ENCODE data around the gene ZNF664. TPM values are rescaled to one million over a fixed set of nuclear protein-coding genes. Genes with fewer than 3 reads are reported as not detected.

Gene ZNF664
- total RNA-seq, 2 donors from 2014 or later, result 131 to 139 TPM

GRCh38 chr12:123961585-123962345 lies 11.2 kb upstream of the ZNF664 start:
- Mint-ChIP-seq H3K9me3 (no peaks in the 10 kb centered on the region), H3K27me3 (ENCODE audit: insufficient read depth) (peaks cover 68% of the 10 kb centered on the region), H3K4me1 (peaks cover 7% of the 10 kb centered on the region), H3K36me3 (ENCODE audit: low read depth) (peaks cover 19% of the 10 kb centered on the region), H3K4me3 (no peak overlapping the region), H3K27ac (no peak overlapping the region)
- H3K4me3 ChIP-seq (ENCODE audit: low read length), result no peak overlapping the region
- no peak overlapping the region for H3K27ac ChIP-seq (ENCODE audit: low read depth, low read length)
- no peak for TF ChIP-seq CTCF (conservative IDR thresholded peaks at IDR 0.05)
- H3K9me3 ChIP-seq (ENCODE audit: control insufficient read depth, low read length), result no peaks in the 10 kb centered on the region
- H3K9ac ChIP-seq (ENCODE audit: extremely low read depth, low read length, poor library complexity, severe bottlenecking), result no peak overlapping the region
- peaks cover 7% of the 10 kb centered on the region for H3K27me3 ChIP-seq (ENCODE audit: control insufficient read depth, insufficient read depth, low read length, poor library complexity, severe bottlenecking)
- H3K4me1 ChIP-seq (ENCODE audit: control insufficient read depth, insufficient read depth, low read length), result no peaks in the 10 kb centered on the region
- peaks cover 13% of the 10 kb centered on the region for H3K36me3 ChIP-seq (ENCODE audit: control insufficient read depth, insufficient read depth, low read length)
- WGBS, 2 experiments (ENCODE audit: insufficient coverage in 1 of 2, insufficient read length in 1 of 2), result 89 to 90% methylated on average over 11 to 12 of the region's 12 CpGs
- no peak for DNase-seq

DNA sequence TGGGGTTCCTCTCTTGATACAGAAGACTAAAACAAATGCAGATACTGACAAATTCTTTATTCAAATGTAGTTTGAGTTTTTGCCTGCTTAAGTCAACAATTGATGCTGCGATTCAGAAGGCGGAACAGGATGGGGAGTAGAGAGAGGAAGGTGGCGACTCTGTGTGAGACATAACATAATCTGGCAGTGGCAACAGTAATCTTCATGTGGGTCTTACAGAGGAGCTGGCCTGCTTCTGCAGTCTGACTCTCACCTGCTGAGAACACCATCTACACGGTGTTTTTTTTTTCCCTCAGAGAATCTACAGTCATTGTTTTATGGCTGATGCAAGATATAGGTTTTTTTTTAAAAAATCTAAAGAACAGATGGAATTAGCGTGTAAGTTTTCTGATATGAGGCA lies 10.5 kb upstream of the ZNF664 start:
- Histone ChIP-seq H3K27ac (ENCODE audit: low read depth, low read length) (no peak overlapping the region), H3K4me3 (ENCODE audit: low read length) (no peak overlapping the region), H3K27me3 (ENCODE audit: control insufficient read depth, insufficient read depth, low read length, poor library complexity, severe bottlenecking) (peaks cover 8% of the 10 kb centered on the region), H3K9ac (ENCODE audit: extremely low read depth, low read length, poor library complexity, severe bottlenecking) (no peak overlapping the region), H3K9me3 (ENCODE audit: control insufficient read depth, low read length) (no peaks in the 10 kb centered on the region), H3K4me1 (ENCODE audit: control insufficient read depth, insufficient read depth, low read length) (no peaks in the 10 kb centered on the region), H3K36me3 (ENCODE audit: control insufficient read depth, insufficient read depth, low read length) (peaks cover 19% of the 10 kb centered on the region)
- Mint-ChIP-seq H3K4me3 (no peak overlapping the region), H3K27me3 (ENCODE audit: insufficient read depth) (peaks cover 75% of the 10 kb centered on the region), H3K4me1 (peaks cover 7% of the 10 kb centered on the region), H3K36me3 (ENCODE audit: low read depth) (peaks cover 26% of the 10 kb centered on the region), H3K9me3 (no peaks in the 10 kb centered on the region), H3K27ac (no peak overlapping the region)
- TF ChIP-seq CTCF (conservative IDR thresholded peaks at IDR 0.05), result no peak
- DNase-seq, result no peak
- WGBS, 2 experiments (ENCODE audit: insufficient coverage in 1 of 2, insufficient read length in 1 of 2), result 88 to 100% methylated on average over 2 to 5 of the region's 5 CpGs

DNA sequence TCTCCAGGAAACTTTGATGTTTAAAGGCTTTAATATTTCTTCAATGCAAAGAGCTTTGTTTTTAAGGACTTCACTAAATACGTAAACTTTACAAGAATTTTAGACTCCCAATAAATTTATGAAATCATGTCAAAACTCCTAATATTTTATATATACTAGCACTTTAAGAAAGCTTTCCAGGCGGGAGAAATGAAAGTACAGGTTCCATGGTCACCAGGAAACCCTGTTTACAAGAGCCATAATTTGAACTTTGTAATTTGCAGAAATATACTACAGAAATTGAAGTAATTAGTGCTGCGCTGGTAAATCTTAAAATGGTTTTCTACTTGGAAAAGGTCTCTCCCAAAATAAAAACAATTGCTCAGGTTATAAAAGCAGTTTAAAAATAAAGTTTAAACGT lies 9.2 kb upstream of the ZNF664 start:
- H3K36me3 Mint-ChIP-seq (ENCODE audit: low read depth), result peaks cover 30% of the 10 kb centered on the region
- Histone ChIP-seq H3K9ac (ENCODE audit: extremely low read depth, low read length, poor library complexity, severe bottlenecking) (no peak overlapping the region), H3K4me1 (ENCODE audit: control insufficient read depth, insufficient read depth, low read length) (no peaks in the 10 kb centered on the region), H3K27me3 (ENCODE audit: control insufficient read depth, insufficient read depth, low read length, poor library complexity, severe bottlenecking) (peaks cover 21% of the 10 kb centered on the region), H3K27ac (ENCODE audit: low read depth, low read length) (no peak overlapping the region), H3K9me3 (ENCODE audit: control insufficient read depth, low read length) (no peaks in the 10 kb centered on the region), H3K4me3 (ENCODE audit: low read length) (no peak overlapping the region), H3K36me3 (ENCODE audit: control insufficient read depth, insufficient read depth, low read length) (peaks cover 27% of the 10 kb centered on the region)
- H3K27me3 Mint-ChIP-seq (ENCODE audit: insufficient read depth), result peaks cover 88% of the 10 kb centered on the region
- 100% methylated on average over 2 to 4 of the region's 4 CpGs for WGBS, 2 experiments (ENCODE audit: insufficient coverage in 1 of 2, insufficient read length in 1 of 2)
- H3K9me3 Mint-ChIP-seq, result no peaks in the 10 kb centered on the region
- DNase-seq, result no peak
- H3K27ac Mint-ChIP-seq, result no peak overlapping the region
- no peak overlapping the region for H3K4me3 Mint-ChIP-seq
- no peak for TF ChIP-seq CTCF (conservative IDR thresholded peaks at IDR 0.05)
- peaks cover 7% of the 10 kb centered on the region for H3K4me1 Mint-ChIP-seq
